Endothelial cell of umbilical vein (primary cell): ENCODE results near the gene ARHGAP18. TPM values are rescaled to one million over a fixed set of nuclear protein-coding genes. Genes with fewer than 3 reads are reported as not detected.

Experiments used
- BruUV-seq: library from RNA; stranded (reverse); fragments of 400-500 nt; replicated peaks from 2 replicates; lab custom pipeline; 2021; lab: Mats Ljungman, UMichigan
- CTCF ChIA-PET: fragments of 300-600, 350-600 bp; sonication (Branson Sonifier 250); formaldehyde crosslinking; loops from one replicate; lab custom pipeline; 2021; ENCODE audit warnings: antibody characterized with exemption, inconsistent platforms; lab: Charles Lee
- POLR2A ChIA-PET: fragments of 300-600, 350-600 bp; sonication (Branson Sonifier 250); formaldehyde crosslinking; loops from one replicate; lab custom pipeline; 2021; ENCODE audit warnings: antibody characterized with exemption, inconsistent platforms; lab: Charles Lee
- DNase-seq: peaks from one replicate; pipeline ENCODE4 v3.0.0-alpha.2; 2011; ENCODE audit warnings: low read depth, low spot score
- FAIRE-seq: peaks from 2 replicates; lab custom pipeline; 2011; peaks lifted over from hg19 to GRCh38; lab: Jason Lieb, UNC
- H2AFZ ChIP-seq: 2 replicates; pipeline ENCODE4 v1.6.0; 2012; ENCODE audit warnings: low read depth, low read length, control low read depth, inconsistent platforms
- H3K27ac ChIP-seq: 2 replicates; pipeline ENCODE4 v1.5.1; 2011; ENCODE audit warnings: low read depth, mild to moderate bottlenecking, control low read depth, low read length, moderate library complexity; ENCODE audit not compliant: insufficient read depth
- H3K27me3 ChIP-seq, 2 experiments: 2 replicates each; pipeline versions ENCODE4 v1.6.0 to v1.6.1; 2011; ENCODE audit warnings: low read length in 2 of 2, mixed read lengths in 1 of 2; ENCODE audit not compliant: control insufficient read depth in 2 of 2, insufficient read depth in 2 of 2
- H3K36me3 ChIP-seq, 2 experiments: 2 replicates in 1 of 2; 3 replicates in 1 of 2; pipeline ENCODE4 v1.5.1; 2011; ENCODE audit warnings: low read length in 2 of 2, mild to moderate bottlenecking in 1 of 2, moderate library complexity in 1 of 2; ENCODE audit not compliant: control insufficient read depth in 2 of 2, insufficient read depth in 2 of 2; ENCODE audit errors: extremely low read depth in 1 of 2
- H3K4me1 ChIP-seq: 3 replicates; pipeline ENCODE4 v1.5.1; 2011; ENCODE audit warnings: mild to moderate bottlenecking, low read length; ENCODE audit not compliant: control insufficient read depth, insufficient read depth; ENCODE audit errors: extremely low read depth
- H3K4me2 ChIP-seq: 2 replicates; pipeline ENCODE4 v1.6.1; 2011; ENCODE audit warnings: low read length, control low read depth, mixed read lengths; ENCODE audit not compliant: insufficient read depth
- H3K4me3 ChIP-seq, 3 experiments: fragments of 200-600 bp in 1 of 3; sonication (generic), shearing (Covaris generic) in 1 of 3; replicated peaks in 1 of 3; 2 replicates each; pipeline ENCODE4 v1.5.1; 2011 to 2016; ENCODE audit warnings: control low read depth in 3 of 3, low read length in 3 of 3, mild to moderate bottlenecking in 2 of 3, inconsistent platforms in 1 of 3, low read depth in 1 of 3, moderate library complexity in 1 of 3; ENCODE audit not compliant: insufficient read depth in 1 of 3
- H3K79me2 ChIP-seq: 2 replicates; pipeline ENCODE4 v1.6.0; 2012; ENCODE audit warnings: low read length, inconsistent platforms; ENCODE audit not compliant: control insufficient read depth, insufficient read depth
- H3K9ac ChIP-seq: replicated peaks from 2 replicates; pipeline ENCODE3; 2011; ENCODE audit warnings: low read length, control low read depth; ENCODE audit not compliant: insufficient read depth; ENCODE audit errors: extremely low read depth
- H3K9me1 ChIP-seq: replicated peaks from 3 replicates; pipeline ENCODE4 v1.6.0; 2011; ENCODE audit warnings: mild to moderate bottlenecking, low read length; ENCODE audit not compliant: control insufficient read depth, insufficient read depth; ENCODE audit errors: extremely low read depth
- H3K9me3 ChIP-seq: replicated peaks from 2 replicates; pipeline ENCODE4 v1.5.1; 2012; ENCODE audit warnings: low read length, inconsistent platforms; ENCODE audit not compliant: control insufficient read depth, insufficient read depth
- H4K20me1 ChIP-seq: replicated peaks from 2 replicates; pipeline ENCODE3; 2011; ENCODE audit warnings: mild to moderate bottlenecking, low read length; ENCODE audit not compliant: control insufficient read depth, insufficient read depth; ENCODE audit errors: extremely low read depth
- CTCF ChIP-seq, 2 donors: IDR thresholded peaks; 1 replicate in 1 of 2; 2 replicates in 1 of 2; pipeline ENCODE4 v1.5.1; 2011; ENCODE audit warnings: low read length in 2 of 2, mild to moderate bottlenecking in 2 of 2, moderate library complexity in 2 of 2, control low read depth in 1 of 2, inconsistent platforms in 1 of 2, low read depth in 1 of 2; ENCODE audit not compliant: insufficient read depth in 1 of 2; ENCODE audit errors: extremely low read depth in 1 of 2
- EZH2 ChIP-seq: IDR thresholded peaks from 2 replicates; pipeline ENCODE4 v1.6.1; 2012; ENCODE audit warnings: borderline replicate concordance, low read depth, mild to moderate bottlenecking, moderate library complexity, low read length, inconsistent platforms; ENCODE audit not compliant: severe bottlenecking
- FOS ChIP-seq: IDR thresholded peaks from 2 replicates; pipeline ENCODE4 v1.6.1; 2011; ENCODE audit warnings: mild to moderate bottlenecking, low read length, moderate library complexity, borderline replicate concordance; ENCODE audit not compliant: insufficient read depth
- GATA2 ChIP-seq: IDR thresholded peaks from 2 replicates; pipeline ENCODE4 v1.7.0; 2011; ENCODE audit warnings: low read depth, mild to moderate bottlenecking, moderate library complexity, mixed read lengths, low read length; ENCODE audit not compliant: insufficient read length, insufficient read depth
- JUN ChIP-seq: IDR thresholded peaks from 2 replicates; pipeline ENCODE4 v1.6.1; 2011; ENCODE audit warnings: borderline replicate concordance, low read depth; ENCODE audit not compliant: insufficient read length, insufficient read depth
- MAX ChIP-seq: IDR thresholded peaks from 2 replicates; pipeline ENCODE4 v1.6.1; 2011; ENCODE audit not compliant: insufficient read depth, insufficient read length
- MYC ChIP-seq: IDR thresholded peaks from one replicate; pipeline ENCODE4 v1.6.1; 2011; ENCODE audit warnings: mild to moderate bottlenecking, low read depth, low read length
- POLR2A ChIP-seq: IDR thresholded peaks from 2 replicates; pipeline ENCODE4 v1.6.1; 2012; ENCODE audit warnings: low read depth, mild to moderate bottlenecking, control low read depth, low read length
- POLR2AphosphoS5 ChIP-seq: IDR thresholded peaks from 2 replicates; pipeline ENCODE4 v1.6.1; 2012; ENCODE audit warnings: low read depth, mild to moderate bottlenecking, control low read depth, low read length, moderate library complexity; ENCODE audit not compliant: insufficient read depth
- dilution Hi-C: fragments of 300-500 bp; cut with MboI; formaldehyde crosslinking; loops from one replicate; pipeline ENCODE4 v1.15.0; 2019; ENCODE audit warnings: low sequenced_read_pairs; ENCODE audit not compliant: extremely low pct_ligation_motif_present
- intact Hi-C: fragments of 100-400 bp; cut with micrococcal nuclease; formaldehyde crosslinking; loops from one replicate; pipeline ENCODE4 v1.10.0; 2022
- polyA plus RNA-seq, 4 experiments: library from polyadenylated mRNA; depleted of rRNA in 3 of 4; stranded (reverse) in 3 of 4; unstranded in 1 of 4; fragments of >200 nt; gene quantifications; 2 replicates each; pipeline versions ENCODE4 v1.2.1 to v1.2.3, GENCODE V29; 2011 to 2012; ENCODE audit warnings: missing spikeins in 1 of 4
- total RNA-seq: library from RNA; stranded (reverse); gene quantifications from 2 replicates; pipeline ENCODE4 v1.2.3, GENCODE V29; 2021

The ARHGAP18 gene
- total and polyA plus RNA-seq, 2 donors (not counting 3 experiments of a cell fraction or from before 2014, with no cell fraction given): 13.1 to 86.1 TPM

- no peaks in the 10 kb centered on the region for H4K20me1 ChIP-seq
- peaks cover 5% of the 10 kb centered on the region for H3K79me2 ChIP-seq
- intact Hi-C loops: no loop called here
- DNase-seq: no peak
- POLR2A ChIA-PET: no interaction called here
- dilution Hi-C loops: no loop called here
- H3K9me3 ChIP-seq: no peaks in the 10 kb centered on the region
- peaks cover 10 to 40% of the 10 kb centered on the region in 2 experiments for H3K36me3 ChIP-seq
- CTCF ChIA-PET: interaction anchor here (0.8 to 1.7 kb wide), 4 partner anchors 8 to 388 kb away, joined by 3 to 5 read pairs (median 4); no protein-coding TSS in a partner anchor
- H3K4me1 ChIP-seq: peaks cover 22% of the 10 kb centered on the region
- no peak overlapping the region for H3K9ac ChIP-seq
- H3K4me2 ChIP-seq: no peak overlapping the region
- no peak overlapping the region for H3K4me3 ChIP-seq
- H2AFZ ChIP-seq: no peak overlapping the region
- no peaks in the 10 kb centered on the region for H3K27me3 ChIP-seq
- no peaks in the 10 kb centered on the region for H3K9me1 ChIP-seq
- TF ChIP-seq FOS (no peak), CTCF (IDR thresholded peaks at IDR 0.05; ENCODE audit: extremely low read depth in 1 of 2, insufficient read depth in 1 of 2, low read depth in 1 of 2, low read length in 2 of 2) (no peak), EZH2 (no peak), POLR2A (no peak), JUN (no peak), POLR2AphosphoS5 (no peak)
- H3K27ac ChIP-seq: no peak overlapping the region
- no TSS peak for BruUV-seq
- FAIRE-seq: no peak
These were observed 76.4 kb downstream of the ARHGAP18 start for GRCh38 chr6:129633529-129633928.

GRCh38 chr6:129632172-129632613 lies 77.8 kb downstream of the ARHGAP18 start:
- ChIA-PET CTCF (interaction anchor here (0.7 to 1.7 kb wide), 4 partner anchors 9 to 389 kb away, joined by 3 to 5 read pairs (median 4); no protein-coding TSS in a partner anchor), POLR2A (no interaction called here)
- Histone ChIP-seq H3K36me3 (peaks cover 7 to 39% of the 10 kb centered on the region in 2 experiments), H3K9me1 (no peaks in the 10 kb centered on the region), H3K27ac (no peak overlapping the region), H3K4me3 (no peak overlapping the region), H3K4me2 (no peak overlapping the region), H3K9me3 (no peaks in the 10 kb centered on the region), H3K27me3 (no peaks in the 10 kb centered on the region), H4K20me1 (no peaks in the 10 kb centered on the region), H2AFZ (no peak overlapping the region), H3K9ac (no peak overlapping the region), H3K79me2 (peaks cover 5% of the 10 kb centered on the region), H3K4me1 (peaks cover 12% of the 10 kb centered on the region)
- dilution Hi-C loops (no loop called here), intact Hi-C loops (no loop called here)
- TF ChIP-seq CTCF (IDR thresholded peaks at IDR 0.05; ENCODE audit: extremely low read depth in 1 of 2, insufficient read depth in 1 of 2, low read depth in 1 of 2, low read length in 2 of 2): no peak
- TF ChIP-seq JUN: no peak
- TF ChIP-seq POLR2A: no peak
- TF ChIP-seq GATA2: no peak
- no peak for TF ChIP-seq MAX
- TF ChIP-seq POLR2AphosphoS5: no peak
- TF ChIP-seq MYC: no peak
- TF ChIP-seq FOS: no peak
- TF ChIP-seq EZH2: no peak
- peak; percentile 72 for DNase-seq
- BruUV-seq: no TSS peak
- FAIRE-seq: no peak
